Stimulated activated CD4-positive, alpha-beta T cell treated with anti-CD3 and anti-CD28 coated beads, TNF-alpha, amount 100 ng/mL, for 4 hours (primary cell): ENCODE measurements around the gene VAX1.
"Not testable (repeated sequence)": the region's sequence is repeated elsewhere in the genome, so short reads cannot be mapped to it uniquely, and the experiment has no call there.

Experiments used
- DNase-seq, 3 experiments: peaks; one replicate each; pipeline ENCODE4 v3.0.0-alpha.2; 2020; ENCODE audit warnings: low read depth in 3 of 3

VAX1 gene, protein sequence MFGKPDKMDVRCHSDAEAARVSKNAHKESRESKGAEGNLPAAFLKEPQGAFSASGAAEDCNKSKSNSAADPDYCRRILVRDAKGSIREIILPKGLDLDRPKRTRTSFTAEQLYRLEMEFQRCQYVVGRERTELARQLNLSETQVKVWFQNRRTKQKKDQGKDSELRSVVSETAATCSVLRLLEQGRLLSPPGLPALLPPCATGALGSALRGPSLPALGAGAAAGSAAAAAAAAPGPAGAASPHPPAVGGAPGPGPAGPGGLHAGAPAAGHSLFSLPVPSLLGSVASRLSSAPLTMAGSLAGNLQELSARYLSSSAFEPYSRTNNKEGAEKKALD

GRCh38 chr10:117137911-117138642 is at the start of gene VAX1:
VAX1 (minus strand) TSS chr10:117138270; CDS start chr10:117138056, 214 bp downstream.
- DNase-seq: no peak

- no peak for DNase-seq
Observed at GRCh38 chr10:117186832-117187615, 49.0 kb upstream of the VAX1 start.

GRCh38 chr10:117185817-117186216 is 47.7 kb upstream of the VAX1 start:
- DNase-seq: not testable (repeated sequence)

GRCh38 chr10:117184821-117185220 is 46.8 kb upstream of the VAX1 start:
- DNase-seq: no peak

- DNase-seq: no peak
Observed at GRCh38 chr10:117184296-117184695, 46.2 kb upstream of the VAX1 start.

DNA sequence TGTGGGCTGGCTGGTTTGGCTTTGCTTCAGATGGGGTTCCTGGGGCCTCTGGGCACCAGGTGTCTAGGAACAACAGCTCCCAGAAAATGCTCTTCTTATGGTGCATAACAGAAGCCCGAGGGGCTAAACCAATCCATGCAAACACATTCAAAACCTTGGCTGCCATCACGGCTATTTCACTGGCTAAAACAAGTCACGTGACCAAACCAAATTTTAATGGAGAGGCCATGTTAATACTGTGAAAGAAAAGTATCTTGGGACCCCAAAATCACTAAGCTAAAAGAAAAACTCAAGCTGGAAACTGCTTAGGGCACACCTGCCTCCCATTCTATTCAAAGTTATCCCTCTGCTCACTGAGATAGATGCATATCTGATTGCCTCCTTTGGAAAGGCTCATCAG is 40.1 kb upstream of the VAX1 start:
- no peak for DNase-seq

DNA sequence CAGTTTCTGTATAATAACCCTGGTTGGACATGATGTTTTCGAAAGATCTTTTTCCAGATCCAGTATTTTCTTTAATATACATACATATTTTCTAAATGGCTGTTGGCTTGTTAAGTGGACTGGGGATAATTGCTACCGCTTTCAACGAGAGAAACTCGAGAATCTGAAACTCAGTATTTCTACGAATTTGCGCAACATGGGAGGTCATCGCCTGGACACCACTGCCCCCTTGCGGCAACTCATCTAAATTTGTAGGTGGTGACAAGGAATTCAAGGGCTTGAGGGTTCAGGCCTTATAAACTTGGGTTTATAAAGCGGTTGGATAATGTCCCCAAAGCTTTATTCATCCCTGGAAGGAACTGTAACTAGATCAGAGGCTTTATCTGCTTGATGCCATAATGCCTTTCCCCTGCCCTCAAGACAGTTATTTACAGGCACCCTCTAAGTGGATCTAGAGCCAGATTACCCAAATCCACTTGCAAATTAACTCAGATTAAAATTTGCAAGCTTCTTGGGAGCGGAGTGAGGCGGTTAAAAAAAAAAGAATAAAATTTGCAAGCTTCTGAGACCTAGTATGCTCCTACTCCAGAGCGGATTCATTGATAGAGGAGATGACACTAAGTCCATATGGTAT is 37.9 kb upstream of the VAX1 start:
- DNase-seq: peak; percentile 59 to 62 (median 59)

GRCh38 chr10:117175215-117175900 is 37.3 kb upstream of the VAX1 start:
- no peak for DNase-seq

- peak; percentile 67 to 76 (median 76) for DNase-seq
Observed at GRCh38 chr10:117174439-117175214, 36.6 kb upstream of the VAX1 start.

DNA sequence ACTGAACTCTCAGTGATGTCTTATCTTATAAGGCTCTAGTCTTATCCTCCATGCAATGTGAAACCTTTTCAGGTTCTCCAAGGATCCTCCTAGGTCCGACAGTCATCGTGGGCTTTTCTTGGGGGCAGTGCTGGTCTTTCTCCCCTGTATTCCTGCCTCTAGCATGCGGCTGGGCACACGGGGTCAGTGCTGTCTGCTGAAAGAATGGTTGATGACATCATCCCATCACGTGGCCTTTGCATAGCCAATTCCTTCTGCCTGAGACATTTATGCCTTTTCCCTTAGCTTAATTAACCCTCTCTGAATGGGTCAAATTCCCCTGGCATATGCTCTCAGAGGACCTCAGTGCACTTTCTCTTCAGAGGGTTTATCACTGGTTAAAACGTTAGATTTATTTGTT is 32.2 kb upstream of the VAX1 start:
- no peak for DNase-seq

DNA sequence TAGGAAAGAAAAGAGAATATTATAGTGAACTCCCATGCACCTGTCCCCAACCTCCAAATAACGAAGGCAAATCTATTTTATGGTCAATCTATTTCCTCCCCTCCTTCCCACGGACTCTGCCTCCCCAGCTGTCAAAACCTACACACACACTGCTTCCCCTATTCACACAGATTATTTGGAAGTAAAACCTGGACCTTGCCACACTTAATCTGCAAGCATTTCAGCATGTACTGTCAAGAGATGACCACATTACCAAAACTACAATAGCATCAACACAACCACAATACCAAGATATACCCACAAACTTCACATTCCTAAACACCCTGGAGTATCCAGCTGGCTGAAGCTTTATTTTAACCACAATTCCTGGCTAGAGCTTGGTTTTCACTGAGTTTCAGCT is 31.4 kb upstream of the VAX1 start:
- DNase-seq: no peak

GRCh38 chr10:117168729-117169128 is 30.7 kb upstream of the VAX1 start:
- DNase-seq: no peak

DNA sequence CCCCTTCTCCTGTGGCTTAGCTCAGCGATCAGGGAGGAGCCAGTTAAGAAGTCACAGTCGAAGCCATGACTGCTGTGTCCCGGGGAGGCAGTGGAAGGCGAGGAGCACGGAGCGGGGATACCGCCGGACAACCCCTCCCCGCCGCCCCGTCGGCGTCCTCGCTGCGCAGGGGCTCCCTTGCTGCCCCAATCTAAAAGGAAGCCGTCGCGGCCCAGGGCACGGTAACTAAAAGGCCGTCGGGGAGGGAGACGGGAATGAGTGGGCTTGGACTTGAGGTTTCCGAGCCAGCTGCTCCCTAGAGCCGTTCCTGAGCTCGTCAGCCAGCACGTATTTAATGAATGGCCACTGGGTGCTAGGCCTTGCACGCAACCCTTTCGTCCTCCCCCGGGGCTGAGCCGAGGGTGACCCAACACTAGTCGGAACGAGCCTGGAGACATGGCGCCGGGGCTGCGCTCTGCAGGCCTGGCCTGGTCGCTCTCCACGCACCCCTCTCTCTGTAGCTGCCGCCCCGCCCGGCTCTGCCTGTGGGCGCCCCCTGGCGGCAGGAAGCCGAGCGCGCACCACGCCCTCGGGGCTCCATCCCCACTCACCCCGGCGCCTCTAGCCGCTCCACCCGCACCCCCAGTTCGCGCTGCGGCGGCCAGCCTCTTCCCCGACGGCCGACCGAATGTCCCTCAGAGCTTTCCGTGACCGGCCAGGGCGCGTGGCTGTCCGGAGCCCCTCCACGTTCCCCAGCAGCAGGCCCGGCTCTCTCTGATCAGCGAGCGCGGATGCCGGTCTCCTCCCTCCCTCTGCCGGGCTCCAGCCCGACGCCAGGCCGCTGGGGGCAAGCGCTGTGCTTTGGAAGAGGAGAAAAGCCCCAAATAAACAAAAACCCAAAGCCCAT is 30.0 kb upstream of the VAX1 start:
- peak; percentile 23 to 53 (median 37) for DNase-seq

GRCh38 chr10:117167346-117167788 is 29.3 kb upstream of the VAX1 start:
- no peak for DNase-seq

- DNase-seq: no peak
Observed at GRCh38 chr10:117166418-117167345, 28.6 kb upstream of the VAX1 start.

DNA sequence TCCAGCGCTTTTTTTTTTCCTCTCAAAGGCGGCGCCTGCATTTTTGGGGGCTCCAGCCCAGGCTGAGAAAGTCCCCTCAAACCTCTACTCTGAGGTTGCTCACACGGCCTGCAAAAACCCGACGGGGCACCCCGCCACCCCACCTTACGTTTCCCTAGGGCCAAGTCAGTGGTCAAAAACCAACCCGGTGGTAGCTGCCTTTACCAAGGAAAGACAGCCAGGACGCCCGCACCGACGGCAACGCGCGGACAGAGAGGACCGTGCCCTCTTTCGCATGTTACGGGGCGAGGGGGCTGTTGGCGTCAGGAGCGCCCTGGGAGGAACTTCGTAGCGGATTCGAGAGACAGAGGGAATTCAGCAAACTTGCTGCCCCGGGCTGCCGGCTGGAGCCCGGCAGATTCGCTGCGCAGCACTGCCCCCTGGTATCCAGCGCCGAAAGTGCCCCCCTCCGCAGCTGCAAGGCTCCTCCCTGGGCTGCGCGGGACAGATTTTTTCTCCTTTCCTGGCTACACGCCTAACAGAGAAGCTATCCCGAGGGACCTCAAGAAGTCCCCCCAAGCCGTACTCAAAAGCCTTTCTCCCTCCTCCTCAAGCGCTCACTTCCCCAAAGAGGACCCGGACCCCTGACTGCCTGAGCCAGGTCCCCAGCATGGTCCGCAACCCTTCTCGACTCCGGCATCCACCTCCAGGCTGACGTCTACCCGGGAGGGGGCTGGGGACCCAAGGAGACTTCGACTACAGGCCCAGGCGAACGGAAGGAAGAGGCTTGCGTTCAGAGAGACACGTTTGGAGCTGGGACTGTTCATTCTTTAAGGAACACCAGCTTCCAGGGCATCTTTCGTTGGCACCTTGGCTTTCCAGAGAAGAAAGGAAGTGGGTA is 27.7 kb upstream of the VAX1 start:
- no peak for DNase-seq
